Naive thymus-derived CD8-positive, alpha-beta T cell (primary cell): ENCODE data around the gene RGS8. TPM values are rescaled to one million over a fixed set of nuclear protein-coding genes. Genes with fewer than 3 reads are reported as not detected.
A peak's percentile ranks its signal among the peaks of the same experiment; 100 is the strongest.

Experiments used
- ATAC-seq, 2 donors: fragments of 150-1000 bp; cut with Tn5 transposase in 1 of 2; sonication (Bioruptor Pico), chemical (Tn5 transposase) in 1 of 2; 1 replicate in 1 of 2; 2 replicates in 1 of 2; pipeline ENCODE4 v1.10.0; 2021; ENCODE audit warnings: mild to moderate bottlenecking in 2 of 2, moderate library complexity in 2 of 2
- POLR2A ChIA-PET: fragments of 350-600 bp; sonication (Branson Sonifier 250); formaldehyde crosslinking; loops from one replicate; lab custom pipeline; 2021; ENCODE audit warnings: antibody characterized with exemption; lab: Charles Lee
- DNase-seq, 10 donors: peaks; one replicate each; pipeline versions ENCODE4 v3.0.0 to v3.0.0-alpha.2; 2020 to 2022
- H3K27ac Mint-ChIP-seq, 10 donors: one replicate each; pipeline ENCODE4 v1.8.0; 2020 to 2022; ENCODE audit warnings: mild to moderate bottlenecking in 10 of 10, mixed read lengths in 10 of 10, moderate library complexity in 4 of 10, inconsistent platforms in 1 of 10
- H3K27me3 Mint-ChIP-seq, 5 donors: one replicate each; pipeline ENCODE4 v1.8.0; 2021 to 2022; ENCODE audit warnings: mixed read lengths in 5 of 5
- H3K36me3 Mint-ChIP-seq, 3 donors: one replicate each; pipeline ENCODE4 v1.8.0; 2020 to 2022; ENCODE audit warnings: mixed read lengths in 3 of 3, mild to moderate bottlenecking in 2 of 3, inconsistent platforms in 1 of 3
- H3K4me1 Mint-ChIP-seq, 4 donors: one replicate each; pipeline ENCODE4 v1.8.0; 2021 to 2022; ENCODE audit warnings: mixed read lengths in 4 of 4
- H3K4me3 Mint-ChIP-seq, 10 donors: one replicate each; pipeline ENCODE4 v1.8.0; 2020 to 2022; ENCODE audit warnings: mild to moderate bottlenecking in 10 of 10, mixed read lengths in 10 of 10, moderate library complexity in 6 of 10, inconsistent platforms in 1 of 10
- H3K9me3 Mint-ChIP-seq, 9 donors: one replicate each; pipeline ENCODE4 v1.8.0; 2020 to 2022; ENCODE audit warnings: mixed read lengths in 9 of 9, mild to moderate bottlenecking in 3 of 9, inconsistent platforms in 1 of 9, moderate library complexity in 1 of 9
- polyA plus RNA-seq, 3 donors: library from polyadenylated mRNA; unstranded; fragments of 300-500 nt; fragmentation: Illumina TruSeq; gene quantifications; one replicate each; pipeline ENCODE4 v1.2.3, GENCODE V29; 2021
- total RNA-seq, 8 experiments: library from RNA in 2 of 8; stranded (reverse) in 2 of 8; gene quantifications; one replicate each; pipeline ENCODE4 v1.2.3 and lab custom pipeline; 2021 to 2026

Gene RGS8, protein sequence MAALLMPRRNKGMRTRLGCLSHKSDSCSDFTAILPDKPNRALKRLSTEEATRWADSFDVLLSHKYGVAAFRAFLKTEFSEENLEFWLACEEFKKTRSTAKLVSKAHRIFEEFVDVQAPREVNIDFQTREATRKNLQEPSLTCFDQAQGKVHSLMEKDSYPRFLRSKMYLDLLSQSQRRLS
- not detected for total RNA-seq
- not detected for polyA plus RNA-seq
- total RNA-seq (lab: John Stamatoyannopoulos, UW) = 0 reads per million in 6 experiments

DNA sequence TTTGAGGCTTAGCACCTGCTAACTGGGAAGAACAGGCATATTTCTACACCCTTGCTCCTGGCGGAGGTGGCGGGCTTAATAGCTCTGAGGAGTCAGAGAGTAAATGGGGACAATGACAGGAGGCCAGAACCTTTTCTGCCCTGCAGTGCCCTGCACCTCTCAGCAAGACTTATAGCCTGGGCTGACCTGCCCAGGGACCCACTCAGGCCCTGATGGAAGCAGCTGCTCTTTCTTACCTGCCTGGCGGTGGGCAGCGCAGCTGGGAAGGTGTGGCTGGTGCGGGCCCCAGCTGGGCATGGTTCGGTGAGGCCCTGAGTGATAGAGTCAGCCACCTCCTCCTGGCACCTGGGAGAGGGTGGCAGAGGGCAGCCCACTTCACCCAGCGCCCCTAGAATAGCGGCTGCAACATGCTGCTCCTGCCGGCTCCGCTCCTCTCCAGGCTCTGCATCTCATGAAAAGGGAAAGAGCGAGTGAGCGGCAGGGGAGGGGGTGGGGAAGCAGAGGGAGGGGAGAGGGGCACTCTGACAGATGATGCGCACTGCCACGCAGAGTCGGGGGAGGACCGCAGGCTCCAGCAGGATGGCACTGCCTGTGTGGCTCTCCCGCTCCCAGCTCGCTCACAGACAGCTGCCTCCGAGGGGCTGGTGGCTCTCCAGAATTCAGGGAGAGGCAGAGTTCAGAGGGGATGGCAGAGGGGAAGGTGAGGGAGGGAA lies at the start of gene RGS8:
TSS of gene RGS8 (minus strand) at position 472 of the 713 bp plus-strand sequence. CDS start 14,938 bp downstream, outside the sequence.
- no peak within 1 kb of the TSS for H3K4me3 Mint-ChIP-seq
- POLR2A ChIA-PET = no interaction called here

DNA sequence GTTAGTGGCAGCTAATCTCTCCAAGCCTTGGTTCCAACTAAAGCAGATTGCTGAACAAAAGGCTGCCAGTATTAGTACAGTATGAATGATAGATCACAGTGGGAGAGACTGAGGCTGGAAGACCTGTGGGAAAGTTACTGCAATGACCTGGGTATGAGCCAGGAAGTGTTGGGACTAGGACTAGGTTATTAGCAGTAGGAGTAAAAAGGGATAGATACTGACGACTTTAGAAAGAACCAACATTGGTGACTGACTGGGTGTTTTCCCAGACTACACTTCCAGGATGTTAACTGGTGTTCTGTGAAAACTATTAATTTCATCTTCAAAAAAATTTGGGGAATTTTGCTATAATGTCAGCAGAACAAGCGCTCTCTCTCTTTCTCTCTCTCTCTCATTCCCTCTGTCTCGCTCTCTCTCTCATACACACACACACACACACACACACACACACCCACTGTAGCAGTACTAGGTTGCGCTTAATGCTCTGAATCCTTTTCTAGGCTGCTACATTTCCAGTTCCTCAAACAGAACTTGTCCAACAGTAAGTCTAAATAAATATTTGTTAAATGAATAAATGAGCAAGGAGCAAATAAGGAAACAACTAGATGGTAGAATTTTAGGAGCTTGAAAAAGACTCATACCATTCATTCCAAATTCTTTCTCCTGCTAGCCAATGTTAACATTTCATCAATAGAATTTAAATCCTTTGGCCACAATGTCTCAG lies 47.6 kb upstream of the RGS8 start:
- POLR2A ChIA-PET = no interaction called here
- peaks cover 0 to 19% (median 7%) of the 10 kb centered on the region in 5 donors for H3K27me3 Mint-ChIP-seq
- no peaks in the 10 kb centered on the region for H3K4me1 Mint-ChIP-seq
- DNase-seq = no peak
- no peak overlapping the region for H3K4me3 Mint-ChIP-seq
- peaks cover 0 to 2% (median 0%) of the 10 kb centered on the region in 9 donors for H3K9me3 Mint-ChIP-seq
- H3K27ac Mint-ChIP-seq = no peak overlapping the region
- no peak for ATAC-seq
- no peaks in the 10 kb centered on the region for H3K36me3 Mint-ChIP-seq

More for the DNA sequence above, at the start of gene RGS8:
- Mint-ChIP-seq H3K27me3 (peaks cover 12 to 29% (median 25%) of the 10 kb centered on the region in 5 donors), H3K27ac (no peak within 1 kb of the TSS), H3K4me1 (no peaks in the 10 kb centered on the region), H3K36me3 (no peaks in the 10 kb centered on the region), H3K9me3 (no peaks in the 10 kb centered on the region)
- ATAC-seq = no peak
- DNase-seq = no peak

DNA sequence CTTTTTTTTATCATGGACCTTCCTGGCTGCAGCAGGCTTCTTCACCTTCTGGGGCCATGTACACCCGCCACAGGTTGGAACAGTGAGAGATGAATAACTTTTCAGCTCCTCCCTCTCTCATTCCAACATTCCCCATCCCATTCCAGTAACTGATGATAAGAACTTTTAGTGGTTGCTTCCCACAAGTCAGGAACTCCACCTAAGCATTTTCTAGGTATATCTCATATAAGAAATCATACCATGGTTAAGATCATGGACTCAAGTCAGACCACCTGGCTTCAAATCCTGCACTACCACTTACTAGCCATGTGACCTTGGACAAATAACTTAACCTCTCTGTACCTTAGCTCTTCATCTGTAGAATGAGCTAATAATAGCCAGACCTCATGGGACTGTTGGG lies 42.5 kb upstream of the RGS8 start:
- Mint-ChIP-seq H3K36me3 (no peaks in the 10 kb centered on the region), H3K27me3 (peaks cover 2 to 16% (median 4%) of the 10 kb centered on the region in 5 donors), H3K4me3 (no peak overlapping the region), H3K27ac (no peak overlapping the region), H3K4me1 (no peaks in the 10 kb centered on the region), H3K9me3 (no peaks in the 10 kb centered on the region)
- ATAC-seq (no peak), DNase-seq (no peak)
- POLR2A ChIA-PET = no interaction called here

DNA sequence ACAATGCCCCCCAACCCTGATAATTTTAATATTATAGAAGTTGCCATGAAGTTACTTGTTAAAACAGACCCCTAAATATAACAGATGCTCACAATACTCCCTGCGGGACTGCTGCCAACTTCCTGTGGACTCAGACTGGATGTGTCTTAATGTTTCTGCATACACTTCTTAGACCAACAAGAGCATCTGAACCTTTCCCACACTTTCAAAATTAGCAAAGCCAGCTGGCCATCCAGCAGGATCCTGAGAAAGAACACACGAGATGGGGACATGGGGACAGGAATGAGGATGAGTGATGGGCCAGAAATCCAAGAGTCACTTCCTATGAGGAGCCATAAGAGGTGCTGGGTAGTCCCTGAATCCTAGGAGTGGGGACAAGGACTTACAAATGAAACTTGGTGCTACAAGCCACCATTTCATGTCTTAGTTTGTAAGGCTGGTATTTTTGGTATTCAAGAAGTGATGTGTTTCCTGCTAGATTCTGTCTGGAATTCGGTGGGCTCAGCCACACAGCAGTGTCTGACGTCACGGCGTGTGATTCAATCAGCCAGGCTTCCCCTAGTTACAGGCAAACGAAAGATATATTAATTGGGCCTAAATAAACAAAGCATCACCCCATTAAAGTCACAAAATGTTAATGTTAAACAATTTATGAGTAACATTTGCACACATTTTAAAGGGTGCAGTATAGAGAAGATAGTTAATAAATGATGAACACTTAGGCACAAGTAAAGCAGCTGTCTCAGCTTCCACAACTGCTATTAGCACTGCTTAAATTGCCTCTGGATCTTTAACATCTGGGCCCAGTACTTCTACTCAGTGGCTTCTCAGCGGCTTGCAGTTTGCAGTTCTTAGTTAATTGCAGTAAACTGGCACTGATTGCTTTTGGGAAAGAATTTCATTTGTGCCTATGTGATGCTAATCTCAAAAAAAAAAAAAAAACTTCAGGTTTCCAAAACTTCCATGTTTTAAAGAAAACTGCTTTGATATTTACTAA lies 41.2 kb upstream of the RGS8 start:
- H3K9me3 Mint-ChIP-seq = no peaks in the 10 kb centered on the region
- DNase-seq (no peak), ATAC-seq (no peak)
- H3K27ac Mint-ChIP-seq = no peak overlapping the region
- H3K36me3 Mint-ChIP-seq = no peaks in the 10 kb centered on the region
- no peak overlapping the region for H3K4me3 Mint-ChIP-seq
- POLR2A ChIA-PET = no interaction called here
- H3K27me3 Mint-ChIP-seq = peaks cover 2 to 16% (median 4%) of the 10 kb centered on the region in 5 donors
- no peaks in the 10 kb centered on the region for H3K4me1 Mint-ChIP-seq

DNA sequence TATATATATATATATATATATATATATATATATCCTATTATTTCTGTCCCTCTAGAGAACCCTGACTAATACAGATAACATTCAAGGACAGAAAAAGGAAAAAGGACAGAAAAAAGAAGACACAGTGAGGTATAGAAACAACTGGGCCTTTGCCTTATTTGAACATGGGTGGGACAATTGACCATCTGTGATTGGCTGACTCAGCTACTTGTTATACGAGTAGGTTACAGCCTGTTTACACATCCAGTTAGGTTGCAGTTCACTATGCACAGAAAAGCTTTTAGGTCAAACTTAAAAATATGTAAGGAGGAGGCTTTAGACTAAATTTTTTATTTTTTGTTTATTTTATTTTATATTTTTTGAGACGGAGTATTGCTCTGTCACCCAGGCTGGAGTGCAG lies 39.8 kb upstream of the RGS8 start:
- Mint-ChIP-seq H3K4me3 (no peak overlapping the region), H3K4me1 (no peaks in the 10 kb centered on the region), H3K36me3 (no peaks in the 10 kb centered on the region), H3K9me3 (no peaks in the 10 kb centered on the region), H3K27ac (no peak overlapping the region), H3K27me3 (peaks cover 0 to 13% (median 4%) of the 10 kb centered on the region in 5 donors)
- ATAC-seq = no peak
- no peak for DNase-seq
- POLR2A ChIA-PET = no interaction called here

DNA sequence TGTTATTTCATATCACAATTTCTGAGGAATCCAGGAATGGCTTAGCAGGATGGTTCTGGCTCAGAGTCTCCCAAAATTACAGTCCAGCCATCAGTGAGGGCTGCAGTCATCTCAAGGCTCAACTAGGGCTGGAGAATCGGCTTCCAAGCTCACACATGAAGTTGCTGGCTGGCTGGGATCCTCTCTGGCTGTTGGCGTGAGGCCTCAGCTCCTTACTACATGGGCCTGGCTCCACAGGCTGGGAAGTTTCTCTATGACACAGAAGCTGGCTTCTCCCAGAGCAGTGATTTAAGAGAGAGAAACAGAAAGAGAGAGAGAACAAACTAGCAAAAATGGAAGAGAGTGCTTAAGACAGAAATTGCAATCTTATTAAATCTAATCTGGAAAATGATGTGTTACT lies 38.8 kb upstream of the RGS8 start:
- DNase-seq = no peak
- ATAC-seq = no peak
- no peak overlapping the region for H3K4me3 Mint-ChIP-seq
- no peak overlapping the region for H3K27ac Mint-ChIP-seq
- POLR2A ChIA-PET = no interaction called here
- H3K27me3 Mint-ChIP-seq = peaks cover 4 to 10% (median 7%) of the 10 kb centered on the region in 5 donors
- no peaks in the 10 kb centered on the region for H3K36me3 Mint-ChIP-seq
- H3K9me3 Mint-ChIP-seq = no peaks in the 10 kb centered on the region
- H3K4me1 Mint-ChIP-seq = no peaks in the 10 kb centered on the region

DNA sequence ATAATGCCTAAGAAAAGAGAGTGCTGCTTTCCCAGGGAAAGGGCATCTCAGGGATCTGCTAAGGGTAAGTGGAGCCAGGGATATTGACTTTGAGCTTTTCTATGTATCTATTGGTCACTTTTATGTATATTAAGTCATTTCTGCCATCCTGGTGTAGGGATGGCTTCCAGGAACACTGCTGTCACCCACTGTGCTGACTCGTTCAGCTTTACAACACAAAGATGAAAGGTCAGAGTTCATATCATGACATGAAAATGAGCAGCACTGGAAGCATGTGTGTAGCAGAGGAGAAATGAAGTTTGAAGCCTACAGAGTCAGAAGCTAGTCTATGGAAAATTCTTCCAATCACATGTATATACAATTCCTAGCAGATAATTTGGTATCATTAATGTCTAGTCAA lies 37.1 kb upstream of the RGS8 start:
- H3K27ac Mint-ChIP-seq = no peak overlapping the region
- peaks cover 3 to 10% (median 9%) of the 10 kb centered on the region in 4 donors for H3K4me1 Mint-ChIP-seq
- DNase-seq (no peak), ATAC-seq (no peak)
- POLR2A ChIA-PET = no interaction called here
- H3K9me3 Mint-ChIP-seq = no peaks in the 10 kb centered on the region
- H3K36me3 Mint-ChIP-seq = no peaks in the 10 kb centered on the region
- H3K27me3 Mint-ChIP-seq = peaks cover under 1 to 7% (median 5%) of the 10 kb centered on the region in 5 donors
- no peak overlapping the region for H3K4me3 Mint-ChIP-seq

DNA sequence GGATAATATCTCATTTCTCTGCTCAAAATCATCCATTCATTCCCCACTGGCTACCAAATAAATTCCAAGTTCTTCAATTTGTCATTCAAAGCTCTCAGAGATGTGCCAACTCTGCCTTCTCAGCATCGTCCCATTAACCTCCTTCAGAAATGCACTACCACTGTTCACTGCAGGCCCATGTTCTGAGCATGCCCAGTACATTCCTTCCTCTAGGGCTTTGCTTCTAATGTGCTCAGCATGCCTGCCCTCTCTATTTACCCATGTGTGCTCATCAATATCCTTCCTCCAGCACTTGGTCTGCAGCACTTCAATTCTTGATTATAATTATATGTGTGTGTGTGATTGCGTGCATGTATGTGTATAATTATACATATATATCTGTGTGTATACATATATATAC lies 36.1 kb upstream of the RGS8 start:
- POLR2A ChIA-PET = no interaction called here
- ATAC-seq (no peak), DNase-seq (no peak)
- H3K4me1 Mint-ChIP-seq = peaks cover 3 to 10% (median 9%) of the 10 kb centered on the region in 4 donors
- H3K4me3 Mint-ChIP-seq = no peak overlapping the region
- H3K36me3 Mint-ChIP-seq = no peaks in the 10 kb centered on the region
- no peaks in the 10 kb centered on the region for H3K9me3 Mint-ChIP-seq
- H3K27ac Mint-ChIP-seq = peak overlapping the region in 1 of 10 donors; percentile 11
- H3K27me3 Mint-ChIP-seq = peaks cover 0 to 5% (median 4%) of the 10 kb centered on the region in 5 donors

DNA sequence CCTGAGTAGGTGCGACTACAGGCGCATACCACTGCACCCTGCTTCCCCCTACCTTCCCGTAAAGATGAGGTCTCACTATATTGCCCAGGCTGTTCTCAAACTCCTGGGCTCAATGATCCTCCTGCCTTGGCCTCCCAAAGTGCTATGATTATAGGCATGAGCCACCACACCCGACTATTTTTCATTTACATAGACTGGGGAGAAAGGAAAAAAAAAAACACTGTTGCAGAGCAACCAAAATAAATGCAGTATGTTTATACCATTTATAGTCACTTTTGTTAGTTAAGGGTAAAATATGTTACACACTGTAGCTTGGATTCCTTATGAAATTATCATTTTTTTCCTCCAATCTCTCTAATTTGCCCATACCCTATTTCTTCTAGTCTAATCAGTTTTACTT lies 35.2 kb upstream of the RGS8 start:
- POLR2A ChIA-PET = no interaction called here
- peaks cover 0 to 5% (median 4%) of the 10 kb centered on the region in 5 donors for H3K27me3 Mint-ChIP-seq
- peaks cover 3 to 11% (median 9%) of the 10 kb centered on the region in 4 donors for H3K4me1 Mint-ChIP-seq
- DNase-seq (no peak), ATAC-seq (no peak)
- H3K36me3 Mint-ChIP-seq = no peaks in the 10 kb centered on the region
- no peaks in the 10 kb centered on the region for H3K9me3 Mint-ChIP-seq
- H3K27ac Mint-ChIP-seq = no peak overlapping the region
- no peak overlapping the region for H3K4me3 Mint-ChIP-seq

DNA sequence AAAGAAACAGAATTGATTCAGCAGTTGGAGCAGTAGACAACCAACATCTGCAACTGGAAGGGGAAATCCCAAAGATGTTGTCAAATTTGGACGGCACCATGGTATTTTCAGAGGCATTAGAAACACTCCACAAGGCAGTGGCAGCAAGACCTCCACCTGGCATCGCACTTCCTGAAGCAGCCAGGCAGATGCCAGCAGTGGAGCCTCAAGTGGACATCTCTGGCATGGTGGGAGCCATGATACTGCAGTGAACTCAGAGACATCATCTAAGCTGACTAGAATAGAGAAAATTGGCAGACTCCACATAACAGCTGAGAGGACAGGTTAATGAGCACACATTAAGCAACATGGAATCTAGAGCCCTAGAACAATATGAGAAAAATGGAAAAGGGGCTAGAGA lies 33.9 kb upstream of the RGS8 start:
- no peak overlapping the region for H3K27ac Mint-ChIP-seq
- ATAC-seq = no peak
- no peaks in the 10 kb centered on the region for H3K9me3 Mint-ChIP-seq

DNA sequence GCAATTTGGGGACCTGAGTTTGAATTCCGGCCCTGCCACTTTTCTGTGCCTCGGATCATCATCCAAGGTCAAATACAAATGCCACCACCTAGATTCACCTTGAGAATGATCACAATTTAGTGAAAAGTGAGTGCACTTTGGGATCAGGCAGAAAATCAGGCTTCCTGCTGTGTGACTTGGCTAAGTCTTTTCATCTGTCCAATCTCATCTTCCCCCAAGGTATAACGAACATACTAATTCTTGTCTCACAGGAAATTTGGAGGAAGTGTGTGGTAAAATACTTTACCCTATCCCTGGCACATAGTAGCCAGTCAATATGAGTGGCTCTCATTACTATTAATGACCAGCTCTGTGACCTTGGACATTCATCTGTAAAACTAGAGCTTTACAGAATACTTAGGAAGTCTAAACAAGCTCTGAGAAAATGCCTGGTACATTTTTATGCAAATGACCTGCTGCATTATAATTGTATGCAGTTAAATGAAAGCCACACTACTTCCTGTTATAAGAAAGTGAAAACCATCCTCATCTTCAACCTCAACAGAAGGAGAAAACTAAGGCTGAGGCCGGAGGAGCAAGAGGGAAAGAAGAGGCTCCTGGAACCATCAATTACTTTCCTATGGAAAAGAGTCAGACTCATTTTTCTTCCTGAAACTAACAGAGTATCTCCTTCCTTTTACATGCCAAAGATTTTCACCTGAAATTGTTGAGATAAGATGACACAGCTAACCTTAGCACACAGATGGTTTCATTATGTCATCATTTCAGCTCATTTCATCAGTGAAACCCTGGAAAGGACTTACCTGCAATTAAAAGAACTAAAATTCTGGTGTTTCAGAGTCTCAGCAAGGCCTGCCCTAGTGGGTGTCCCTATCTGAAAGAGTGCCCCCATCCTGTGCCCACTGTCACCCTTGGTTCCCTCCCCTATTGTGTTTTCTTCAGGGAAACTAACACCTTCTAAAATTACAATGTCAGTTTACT lies 32.6 kb upstream of the RGS8 start:
- no peak overlapping the region for H3K4me3 Mint-ChIP-seq
- POLR2A ChIA-PET = interaction anchor here (0.9 kb wide), 1 partner anchor 100 kb away, joined by 3 read pairs; no protein-coding TSS in a partner anchor
- no peaks in the 10 kb centered on the region for H3K9me3 Mint-ChIP-seq
- H3K27ac Mint-ChIP-seq = no peak overlapping the region
- DNase-seq (no peak), ATAC-seq (no peak)
- H3K4me1 Mint-ChIP-seq = peaks cover 4 to 25% (median 13%) of the 10 kb centered on the region in 4 donors
- H3K27me3 Mint-ChIP-seq = peaks cover 0 to 5% (median 2%) of the 10 kb centered on the region in 5 donors
- H3K36me3 Mint-ChIP-seq = no peaks in the 10 kb centered on the region

More for the DNA sequence above, 33.9 kb upstream of the RGS8 start:
- Mint-ChIP-seq H3K4me1 (peaks cover 4 to 24% (median 12%) of the 10 kb centered on the region in 4 donors), H3K4me3 (no peak overlapping the region), H3K27me3 (peaks cover 0 to 5% (median 2%) of the 10 kb centered on the region in 5 donors), H3K36me3 (no peaks in the 10 kb centered on the region)
- POLR2A ChIA-PET = interaction anchor here (0.9 kb wide), 1 partner anchor 101 kb away, joined by 3 read pairs; no protein-coding TSS in a partner anchor
- DNase-seq = no peak
